Left ventricle myocardium inferior (tissue), 1 donor: ENCODE measurements around the gene LGI4. TPM values are rescaled to one million over a fixed set of nuclear protein-coding genes. Genes with fewer than 3 reads are reported as not detected.
"Not testable (repeated sequence)": the region's sequence is repeated elsewhere in the genome, so short reads cannot be mapped to it uniquely, and the experiment has no call there.

Experiments
- DNase-seq: peaks from one replicate; pipeline ENCODE4 v3.0.0-alpha.2; 2020
- H3K27ac ChIP-seq: fragments of 200-600 bp; replicated peaks from 2 replicates; pipeline ENCODE4 v1.8.0; 2021
- H3K27me3 ChIP-seq: fragments of 200-600 bp; 2 replicates; pipeline ENCODE4 v1.8.0; 2021; ENCODE audit warnings: low read depth
- H3K36me3 ChIP-seq: fragments of 200-600 bp; 2 replicates; pipeline ENCODE4 v1.8.0; 2021
- H3K4me1 ChIP-seq: fragments of 200-600 bp; 2 replicates; pipeline ENCODE4 v1.8.0; 2021
- H3K4me3 ChIP-seq: fragments of 200-600 bp; 2 replicates; pipeline ENCODE4 v1.8.0; 2021; ENCODE audit warnings: mild to moderate bottlenecking, moderate library complexity
- H3K9me3 ChIP-seq: fragments of 200-600 bp; replicated peaks from 2 replicates; pipeline ENCODE4 v1.8.0; 2021
- intact Hi-C: fragments of 100-400 bp; cut with micrococcal nuclease; formaldehyde crosslinking; loops from one replicate; pipeline ENCODE4 v1.11.0; 2022
- total RNA-seq: library from RNA; stranded (reverse); fragmentation: NEBNext Ultra II Directional; extraction: Animal tissue kit (Norgen Biotek cat#: 25700); gene quantifications from one replicate; pipeline ENCODE4 v1.2.1, GENCODE V29; 2021
- TF ChIP-seq, protein P1 (sequence below): fragments of 200-600 bp; IDR thresholded peaks from 2 replicates; pipeline ENCODE4 v1.8.0; 2021; ENCODE audit warnings: antibody characterized with exemption, mild to moderate bottlenecking, borderline replicate concordance
- donor health status: DM: no; HTN: yes; CAD: no; lungs with severe emphysema.

Gene LGI4
- total RNA-seq, 1 donor from 2014 or later = 8.4 TPM

DNA sequence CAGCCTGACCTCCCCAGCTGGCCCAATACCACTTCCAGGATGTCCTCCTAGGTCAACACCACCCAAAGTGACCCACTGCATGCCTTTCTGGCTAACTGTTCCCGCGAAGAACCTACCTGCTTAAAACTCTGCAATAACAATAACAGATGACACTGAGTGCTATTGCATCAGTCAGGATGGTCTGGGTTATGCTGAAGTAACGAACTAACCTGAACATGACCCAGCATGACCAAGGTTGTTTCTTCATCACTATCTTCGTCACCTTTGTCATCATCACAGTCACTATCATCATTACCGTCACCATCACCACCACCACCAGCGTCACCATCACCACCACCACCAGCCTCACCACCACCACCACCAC is 29.8 kb downstream of the LGI4 start:
- Histone ChIP-seq H3K9me3 (no peaks in the 10 kb centered on the region), H3K4me1 (no peaks in the 10 kb centered on the region), H3K4me3 (no peak overlapping the region), H3K27ac (no peak overlapping the region), H3K27me3 (no peaks in the 10 kb centered on the region), H3K36me3 (no peaks in the 10 kb centered on the region)
- DNase-seq = no peak
- TF ChIP-seq, protein P1, sequence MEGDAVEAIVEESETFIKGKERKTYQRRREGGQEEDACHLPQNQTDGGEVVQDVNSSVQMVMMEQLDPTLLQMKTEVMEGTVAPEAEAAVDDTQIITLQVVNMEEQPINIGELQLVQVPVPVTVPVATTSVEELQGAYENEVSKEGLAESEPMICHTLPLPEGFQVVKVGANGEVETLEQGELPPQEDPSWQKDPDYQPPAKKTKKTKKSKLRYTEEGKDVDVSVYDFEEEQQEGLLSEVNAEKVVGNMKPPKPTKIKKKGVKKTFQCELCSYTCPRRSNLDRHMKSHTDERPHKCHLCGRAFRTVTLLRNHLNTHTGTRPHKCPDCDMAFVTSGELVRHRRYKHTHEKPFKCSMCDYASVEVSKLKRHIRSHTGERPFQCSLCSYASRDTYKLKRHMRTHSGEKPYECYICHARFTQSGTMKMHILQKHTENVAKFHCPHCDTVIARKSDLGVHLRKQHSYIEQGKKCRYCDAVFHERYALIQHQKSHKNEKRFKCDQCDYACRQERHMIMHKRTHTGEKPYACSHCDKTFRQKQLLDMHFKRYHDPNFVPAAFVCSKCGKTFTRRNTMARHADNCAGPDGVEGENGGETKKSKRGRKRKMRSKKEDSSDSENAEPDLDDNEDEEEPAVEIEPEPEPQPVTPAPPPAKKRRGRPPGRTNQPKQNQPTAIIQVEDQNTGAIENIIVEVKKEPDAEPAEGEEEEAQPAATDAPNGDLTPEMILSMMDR = no peak
- intact Hi-C loops = no loop called here

DNA sequence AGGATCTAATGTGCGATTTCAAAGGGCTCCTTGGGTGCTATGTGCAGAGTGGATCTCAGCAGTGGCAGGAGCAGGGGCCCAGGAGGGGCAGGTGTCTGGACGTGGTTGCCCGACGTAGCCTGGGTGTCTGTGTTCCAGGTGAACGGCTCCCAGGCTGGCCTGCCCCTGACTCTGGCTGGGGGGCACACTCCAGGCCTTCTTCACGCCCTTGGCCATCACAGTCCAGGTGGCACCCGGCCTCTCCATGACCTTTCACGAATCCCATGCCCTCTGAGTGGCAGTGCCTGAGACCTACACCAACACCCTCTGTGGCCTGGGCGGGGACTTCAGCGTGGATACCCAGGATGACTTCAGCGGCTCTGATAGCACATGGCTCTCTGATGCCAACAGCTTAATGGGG is 30.5 kb downstream of the LGI4 start:
- Histone ChIP-seq H3K9me3 (no peaks in the 10 kb centered on the region), H3K36me3 (no peaks in the 10 kb centered on the region), H3K27ac (no peak overlapping the region), H3K27me3 (no peaks in the 10 kb centered on the region), H3K4me3 (no peak overlapping the region), H3K4me1 (no peaks in the 10 kb centered on the region)
- DNase-seq = no peak
- TF ChIP-seq, protein P1 = no peak
- intact Hi-C loops = no loop called here

DNA sequence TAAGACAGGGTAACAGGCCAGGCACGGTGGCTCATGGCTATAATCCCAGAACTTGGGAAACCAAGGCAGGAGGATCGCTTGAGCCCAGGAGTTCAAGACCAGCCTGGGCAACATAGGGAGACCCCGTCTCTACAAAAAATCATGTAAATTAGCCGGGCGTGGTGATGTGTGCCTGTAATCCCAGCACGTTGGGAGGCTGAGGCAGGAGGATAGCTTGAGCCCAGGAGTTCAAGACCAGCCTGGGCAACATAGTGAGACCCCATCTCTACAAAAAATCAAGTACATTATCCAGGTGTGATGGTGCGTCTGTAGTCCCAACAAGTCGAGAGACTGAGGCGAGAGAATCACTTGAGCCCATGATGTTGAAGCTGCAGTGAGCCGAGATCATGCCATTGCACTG is 31.2 kb downstream of the LGI4 start:
- H3K27me3 ChIP-seq, H3K9me3 ChIP-seq, H3K4me3 ChIP-seq, H3K27ac ChIP-seq, DNase-seq, intact Hi-C loops, H3K4me1 ChIP-seq, H3K36me3 ChIP-seq: not testable (repeated sequence)

DNA sequence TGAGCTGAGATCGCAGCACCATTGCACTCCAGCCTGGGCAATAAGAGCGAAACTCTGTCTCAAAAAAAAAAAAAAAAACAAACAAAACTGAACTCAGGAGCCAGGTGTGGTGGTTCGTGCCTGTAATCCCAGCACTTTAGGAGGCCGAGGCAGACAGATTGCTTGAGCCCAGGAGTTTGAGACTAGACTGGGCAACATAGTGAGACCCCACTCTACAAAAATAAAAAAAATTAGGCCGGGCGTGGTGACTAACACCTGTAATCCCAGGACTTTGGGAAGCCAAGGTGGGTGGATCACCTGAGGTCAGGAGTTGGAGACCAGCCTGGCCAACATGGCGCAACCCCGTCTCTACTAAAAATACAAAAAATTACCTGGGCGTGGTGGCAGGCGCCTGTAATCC is 32.9 kb downstream of the LGI4 start:
- H3K27me3 ChIP-seq, H3K36me3 ChIP-seq, H3K27ac ChIP-seq, H3K4me1 ChIP-seq, H3K4me3 ChIP-seq, DNase-seq, H3K9me3 ChIP-seq, intact Hi-C loops: not testable (repeated sequence)

DNA sequence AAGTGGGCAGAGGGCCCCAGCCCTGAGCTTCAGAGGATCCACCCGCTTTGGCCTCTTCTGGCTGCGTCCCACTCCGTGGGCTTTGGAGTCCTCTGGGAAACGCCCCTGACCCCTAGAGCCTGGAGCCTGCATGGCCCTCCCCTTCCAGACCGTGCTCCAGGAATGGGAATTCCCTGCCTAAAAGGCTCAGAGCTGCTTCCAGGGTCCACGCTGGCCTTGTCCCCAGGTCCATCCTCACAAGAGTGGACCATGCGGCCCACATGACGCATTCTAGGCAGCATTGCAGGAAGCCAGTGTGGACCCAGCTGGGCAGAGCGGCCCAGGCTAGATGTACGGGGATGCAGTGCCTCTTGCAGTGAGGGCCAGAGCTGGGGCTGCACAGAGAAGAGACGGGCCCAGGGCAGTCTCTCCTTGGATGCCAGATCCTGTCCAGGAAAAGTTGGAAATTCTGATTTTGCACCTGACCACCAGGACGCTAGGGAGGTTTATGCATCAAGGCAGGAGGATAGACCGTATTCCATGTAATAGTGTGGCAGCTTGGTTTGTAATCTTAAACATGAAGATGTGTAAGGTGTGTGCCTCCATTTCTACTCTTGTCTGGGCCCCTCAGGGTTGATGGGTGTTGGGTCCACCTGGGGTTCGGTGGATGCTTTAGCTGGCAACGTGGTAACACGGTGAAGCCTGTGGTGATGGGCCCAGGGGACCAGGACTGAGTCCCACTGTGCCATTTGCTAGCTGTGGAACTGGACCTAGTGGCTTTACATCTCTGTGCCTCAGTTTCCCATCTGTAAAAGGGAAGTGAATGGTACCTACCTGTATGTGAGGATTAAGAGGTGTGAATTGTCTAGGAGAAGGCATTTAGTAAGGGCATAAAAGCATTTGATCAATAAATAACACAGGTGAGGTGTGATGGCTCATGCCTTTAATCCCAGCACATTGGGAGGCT is 34.0 kb downstream of the LGI4 start:
- TF ChIP-seq, protein P1 = no peak
- intact Hi-C loops = no loop called here
- no peaks in the 10 kb centered on the region for H3K27me3 ChIP-seq
- H3K9me3 ChIP-seq = no peaks in the 10 kb centered on the region
- peaks cover 4% of the 10 kb centered on the region for H3K4me1 ChIP-seq
- no peak for DNase-seq
- H3K36me3 ChIP-seq = no peaks in the 10 kb centered on the region
- no peak overlapping the region for H3K27ac ChIP-seq
- no peak overlapping the region for H3K4me3 ChIP-seq

DNA sequence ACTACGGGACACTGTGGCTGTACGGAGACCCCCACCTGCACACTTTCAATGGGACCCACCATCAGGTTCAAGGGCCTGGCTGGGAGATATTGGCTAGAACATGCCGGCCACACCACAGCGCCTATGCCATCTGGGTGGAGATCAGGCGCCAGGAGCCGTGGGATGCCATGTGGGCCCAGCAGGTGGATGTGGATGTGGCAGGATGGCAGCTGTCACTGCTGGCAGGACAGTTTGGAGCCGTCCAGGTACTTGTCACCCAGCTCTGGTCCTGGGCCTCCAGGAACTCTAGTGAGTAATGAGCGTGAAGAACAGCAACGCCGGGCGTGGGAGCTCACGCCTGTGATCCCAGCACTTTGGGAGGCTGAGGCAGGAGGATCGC is 35.0 kb downstream of the LGI4 start:
- no peak overlapping the region for H3K27ac ChIP-seq
- intact Hi-C loops = no loop called here
- H3K36me3 ChIP-seq = no peaks in the 10 kb centered on the region
- peaks cover 4% of the 10 kb centered on the region for H3K4me1 ChIP-seq
- TF ChIP-seq, protein P1 = no peak
- no peaks in the 10 kb centered on the region for H3K9me3 ChIP-seq
- DNase-seq = no peak
- no peak overlapping the region for H3K4me3 ChIP-seq
- no peaks in the 10 kb centered on the region for H3K27me3 ChIP-seq
